GM23338 (cell line): ENCODE data around the gene NAAA. TPM values are rescaled to one million over a fixed set of nuclear protein-coding genes. Genes with fewer than 3 reads are reported as not detected.
"Not testable (repeated sequence)": the region's sequence is repeated elsewhere in the genome, so short reads cannot be mapped to it uniquely, and the experiment has no call there.

ENCODE experiments used
- ATAC-seq: fragments of 200-7000 bp; cut with Tn5 transposase; 3 replicates; pipeline ENCODE4 v1.9.1; 2020
- DNase-seq: peaks from one replicate; pipeline ENCODE4 v3.0.0-alpha.2; 2015; ENCODE audit warnings: low spot score
- H2AFZ ChIP-seq: fragments of 200-600 bp; sonication (generic); 2 replicates; pipeline ENCODE4 v1.8.0; 2016; ENCODE audit warnings: antibody characterized with exemption, mild to moderate bottlenecking, moderate library complexity
- H3F3A ChIP-seq: fragments of 200-600 bp; sonication (generic); replicated peaks from 2 replicates; pipeline ENCODE4 v1.8.0; 2017; ENCODE audit warnings: antibody characterized with exemption, mixed run types, low read depth
- H3K27ac ChIP-seq: fragments of 200-600 bp; sonication (generic); 2 replicates; pipeline ENCODE4 v1.6.1; 2016; ENCODE audit warnings: low read depth
- H3K27me3 ChIP-seq: fragments of 200-600 bp; sonication (generic); 2 replicates; pipeline ENCODE4 v1.8.0; 2016; ENCODE audit warnings: mild to moderate bottlenecking, mixed run types, moderate library complexity; ENCODE audit not compliant: insufficient read depth
- H3K36me3 ChIP-seq: fragments of 200-600 bp; sonication (generic); 2 replicates; pipeline ENCODE4 v1.8.0; 2016; ENCODE audit warnings: mild to moderate bottlenecking; ENCODE audit not compliant: insufficient read depth
- H3K4me1 ChIP-seq: fragments of 200-600 bp; sonication (generic); 2 replicates; pipeline ENCODE4 v1.8.0; 2016; ENCODE audit warnings: mild to moderate bottlenecking, moderate library complexity; ENCODE audit not compliant: insufficient read depth
- H3K4me2 ChIP-seq: fragments of 200-600 bp; sonication (generic); 2 replicates; pipeline ENCODE4 v1.7.1; 2017; ENCODE audit warnings: mixed run types
- H3K4me3 ChIP-seq: fragments of 200-600 bp; sonication (generic); 2 replicates; pipeline ENCODE4 v1.6.1; 2016; ENCODE audit warnings: mixed run types
- H3K79me2 ChIP-seq: fragments of 200-600 bp; sonication (generic); replicated peaks from 2 replicates; pipeline ENCODE4 v1.8.0; 2017; ENCODE audit warnings: mild to moderate bottlenecking; ENCODE audit not compliant: insufficient read depth
- H3K9me2 ChIP-seq: fragments of 200-600 bp; sonication (generic); 2 replicates; pipeline ENCODE4 v1.8.0; 2017; ENCODE audit not compliant: insufficient read depth
- H4K20me1 ChIP-seq: fragments of 200-600 bp; sonication (generic); replicated peaks from 2 replicates; pipeline ENCODE4 v1.8.0; 2017; ENCODE audit warnings: mild to moderate bottlenecking; ENCODE audit not compliant: insufficient read depth
- H3K27ac Mint-ChIP-seq: 2 replicates; pipeline ENCODE4 v1.8.0; 2020; ENCODE audit warnings: inconsistent platforms, mild to moderate bottlenecking, moderate library complexity, mixed read lengths
- H3K27me3 Mint-ChIP-seq: 3 replicates; pipeline ENCODE4 v1.8.0; 2022; ENCODE audit warnings: low read depth, mild to moderate bottlenecking, moderate library complexity, mixed read lengths, inconsistent platforms; ENCODE audit not compliant: insufficient read depth, poor library complexity
- H3K36me3 Mint-ChIP-seq: 3 replicates; pipeline ENCODE4 v1.8.0; 2021; ENCODE audit warnings: low read depth, mild to moderate bottlenecking, inconsistent platforms, moderate library complexity, mixed read lengths
- H3K4me1 Mint-ChIP-seq: 3 replicates; pipeline ENCODE4 v1.8.0; 2020; ENCODE audit warnings: mild to moderate bottlenecking, inconsistent platforms, mixed read lengths
- H3K4me3 Mint-ChIP-seq: 3 replicates; pipeline ENCODE4 v1.8.0; 2021; ENCODE audit warnings: moderate library complexity, mild to moderate bottlenecking, inconsistent platforms, mixed read lengths
- H3K9me3 Mint-ChIP-seq: 3 replicates; pipeline ENCODE4 v1.8.0; 2020; ENCODE audit warnings: moderate library complexity, mild to moderate bottlenecking, inconsistent platforms, mixed read lengths
- CREB1 ChIP-seq: fragments of 250-450 bp; sonication (Bioruptor Pico); IDR thresholded peaks from 2 replicates; pipeline ENCODE4 v1.5.0; 2020; ENCODE audit warnings: low read depth, mild to moderate bottlenecking, moderate library complexity
- EZH2 ChIP-seq: fragments of 200-600 bp; sonication (generic); IDR thresholded peaks from one replicate; pipeline ENCODE4 v1.8.0; 2017; ENCODE audit warnings: antibody characterized with exemption, mild to moderate bottlenecking, low read depth; ENCODE audit not compliant: unreplicated experiment
- EZH2phosphoT487 ChIP-seq: fragments of 200-600 bp; sonication (generic); IDR thresholded peaks from one replicate; pipeline ENCODE4 v1.8.1; 2018; ENCODE audit warnings: antibody characterized with exemption; ENCODE audit not compliant: unreplicated experiment
- POLR2AphosphoS5 ChIP-seq: IDR thresholded peaks from 2 replicates; pipeline ENCODE4 v1.6.1; 2016; ENCODE audit warnings: antibody characterized with exemption, low read depth
- ZNF114 ChIP-seq: fragments of 250-450 bp; sonication (Bioruptor Pico); IDR thresholded peaks from 2 replicates; pipeline ENCODE4 v1.5.0; 2020; ENCODE audit warnings: mild to moderate bottlenecking, moderate library complexity
- polyA plus RNA-seq: library from polyadenylated mRNA; unstranded; fragments of >200 nt; fragmentation: Nextera tagmentation; extraction: Ambion mirVana; gene quantifications from 2 replicates; pipeline ENCODE4 v1.2.1, GENCODE V29; 2016
- total RNA-seq: library from RNA; depleted of rRNA; stranded (reverse); fragments of >200 nt; shearing (Covaris generic); gene quantifications from 2 replicates; pipeline ENCODE4 v1.2.3, GENCODE V29; 2014
- TF ChIP-seq, protein P1 (sequence below): IDR thresholded peaks from one replicate; pipeline ENCODE4 v1.6.1; 2018; ENCODE audit warnings: antibody characterized with exemption; ENCODE audit not compliant: unreplicated experiment

Gene NAAA
- total and polyA plus RNA-seq, 2 experiments from 2014 or later = 13.2 to 36.6 TPM

DNA sequence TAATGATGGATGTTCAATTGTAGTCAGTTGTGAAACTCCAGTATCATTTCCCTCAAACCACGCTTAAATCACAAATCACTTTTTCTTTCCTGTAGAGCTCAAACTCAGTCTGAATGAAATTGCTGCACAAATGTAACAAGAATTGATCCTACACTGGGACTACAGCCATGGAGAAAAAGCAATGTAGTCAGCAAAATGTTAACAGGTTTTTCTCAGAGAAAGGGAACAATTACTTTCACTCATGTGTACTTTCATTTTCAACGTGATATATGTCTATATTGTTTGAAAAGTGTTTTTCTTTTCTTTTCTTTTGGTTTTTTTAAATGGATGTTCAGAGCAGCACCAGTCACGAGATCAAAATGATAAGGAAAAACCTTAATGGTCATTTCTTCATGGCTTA is 27.3 kb upstream of the NAAA start:
- Histone ChIP-seq H3F3A (no peaks in the 10 kb centered on the region), H2AFZ (no peak overlapping the region), H3K27me3 (no peaks in the 10 kb centered on the region), H3K4me3 (no peak overlapping the region), H3K27ac (no peak overlapping the region), H3K9me2 (no peaks in the 10 kb centered on the region), H3K4me1 (no peaks in the 10 kb centered on the region), H3K4me2 (no peak overlapping the region), H4K20me1 (no peaks in the 10 kb centered on the region), H3K79me2 (no peaks in the 10 kb centered on the region), H3K36me3 (peaks cover 86% of the 10 kb centered on the region)
- peaks cover 2% of the 10 kb centered on the region; the same call in 1 of the 3 replicates for H3K4me1 Mint-ChIP-seq
- H3K9me3 Mint-ChIP-seq = peaks cover 24% of the 10 kb centered on the region; the same call in 2 of the 3 replicates
- H3K36me3 Mint-ChIP-seq = peaks cover 97% of the 10 kb centered on the region
- H3K4me3 Mint-ChIP-seq = no peak overlapping the region
- TF ChIP-seq CREB1 = no peak
- no peak for TF ChIP-seq ZNF114 (CRISPR knock-in tag)
- no peak for TF ChIP-seq POLR2AphosphoS5
- H3K27ac Mint-ChIP-seq = no peak overlapping the region
- ATAC-seq (no peak), DNase-seq (no peak)
- peaks cover 2% of the 10 kb centered on the region for H3K27me3 Mint-ChIP-seq

DNA sequence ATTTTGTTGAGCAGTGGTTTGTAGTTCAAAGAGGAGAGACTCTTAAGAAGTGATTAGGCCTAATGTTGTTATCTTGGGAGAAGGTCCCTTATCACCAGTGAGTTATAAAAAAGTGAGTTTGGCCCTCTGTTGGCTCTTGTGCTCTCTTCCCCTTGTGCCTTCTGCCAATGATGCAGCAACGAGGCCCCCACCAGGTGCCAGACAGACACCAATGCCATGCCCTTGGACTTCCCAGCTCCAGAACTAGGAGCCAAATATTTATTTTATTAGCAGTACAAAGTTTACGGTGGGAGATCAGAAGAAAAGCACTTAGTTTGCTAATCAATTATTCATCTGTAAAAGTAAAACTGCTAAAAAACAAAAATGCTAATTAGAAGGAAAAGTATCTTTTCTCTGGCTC is 22.7 kb upstream of the NAAA start:
- Histone ChIP-seq H4K20me1 (peaks cover 1% of the 10 kb centered on the region), H3K27ac (no peak overlapping the region), H3K4me2 (no peak overlapping the region), H3K4me1 (no peaks in the 10 kb centered on the region), H3K27me3 (no peaks in the 10 kb centered on the region), H3K9me2 (no peaks in the 10 kb centered on the region), H2AFZ (no peak overlapping the region), H3F3A (no peaks in the 10 kb centered on the region), H3K4me3 (no peak overlapping the region), H3K79me2 (no peaks in the 10 kb centered on the region), H3K36me3 (peaks cover 88% of the 10 kb centered on the region)
- DNase-seq = no peak
- peaks cover 24% of the 10 kb centered on the region; the same call in 2 of the 3 replicates for H3K9me3 Mint-ChIP-seq
- ATAC-seq = no peak
- peaks cover 99% of the 10 kb centered on the region for H3K36me3 Mint-ChIP-seq
- peaks cover 2% of the 10 kb centered on the region; the same call in 1 of the 3 replicates for H3K4me1 Mint-ChIP-seq
- no peak overlapping the region for H3K27ac Mint-ChIP-seq
- no peak overlapping the region for H3K4me3 Mint-ChIP-seq
- TF ChIP-seq EZH2 (no peak), EZH2phosphoT487 (no peak), CREB1 (no peak)
- TF ChIP-seq, protein P1, sequence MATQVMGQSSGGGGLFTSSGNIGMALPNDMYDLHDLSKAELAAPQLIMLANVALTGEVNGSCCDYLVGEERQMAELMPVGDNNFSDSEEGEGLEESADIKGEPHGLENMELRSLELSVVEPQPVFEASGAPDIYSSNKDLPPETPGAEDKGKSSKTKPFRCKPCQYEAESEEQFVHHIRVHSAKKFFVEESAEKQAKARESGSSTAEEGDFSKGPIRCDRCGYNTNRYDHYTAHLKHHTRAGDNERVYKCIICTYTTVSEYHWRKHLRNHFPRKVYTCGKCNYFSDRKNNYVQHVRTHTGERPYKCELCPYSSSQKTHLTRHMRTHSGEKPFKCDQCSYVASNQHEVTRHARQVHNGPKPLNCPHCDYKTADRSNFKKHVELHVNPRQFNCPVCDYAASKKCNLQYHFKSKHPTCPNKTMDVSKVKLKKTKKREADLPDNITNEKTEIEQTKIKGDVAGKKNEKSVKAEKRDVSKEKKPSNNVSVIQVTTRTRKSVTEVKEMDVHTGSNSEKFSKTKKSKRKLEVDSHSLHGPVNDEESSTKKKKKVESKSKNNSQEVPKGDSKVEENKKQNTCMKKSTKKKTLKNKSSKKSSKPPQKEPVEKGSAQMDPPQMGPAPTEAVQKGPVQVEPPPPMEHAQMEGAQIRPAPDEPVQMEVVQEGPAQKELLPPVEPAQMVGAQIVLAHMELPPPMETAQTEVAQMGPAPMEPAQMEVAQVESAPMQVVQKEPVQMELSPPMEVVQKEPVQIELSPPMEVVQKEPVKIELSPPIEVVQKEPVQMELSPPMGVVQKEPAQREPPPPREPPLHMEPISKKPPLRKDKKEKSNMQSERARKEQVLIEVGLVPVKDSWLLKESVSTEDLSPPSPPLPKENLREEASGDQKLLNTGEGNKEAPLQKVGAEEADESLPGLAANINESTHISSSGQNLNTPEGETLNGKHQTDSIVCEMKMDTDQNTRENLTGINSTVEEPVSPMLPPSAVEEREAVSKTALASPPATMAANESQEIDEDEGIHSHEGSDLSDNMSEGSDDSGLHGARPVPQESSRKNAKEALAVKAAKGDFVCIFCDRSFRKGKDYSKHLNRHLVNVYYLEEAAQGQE = no peak
- H3K27me3 Mint-ChIP-seq = peaks cover 2% of the 10 kb centered on the region

DNA sequence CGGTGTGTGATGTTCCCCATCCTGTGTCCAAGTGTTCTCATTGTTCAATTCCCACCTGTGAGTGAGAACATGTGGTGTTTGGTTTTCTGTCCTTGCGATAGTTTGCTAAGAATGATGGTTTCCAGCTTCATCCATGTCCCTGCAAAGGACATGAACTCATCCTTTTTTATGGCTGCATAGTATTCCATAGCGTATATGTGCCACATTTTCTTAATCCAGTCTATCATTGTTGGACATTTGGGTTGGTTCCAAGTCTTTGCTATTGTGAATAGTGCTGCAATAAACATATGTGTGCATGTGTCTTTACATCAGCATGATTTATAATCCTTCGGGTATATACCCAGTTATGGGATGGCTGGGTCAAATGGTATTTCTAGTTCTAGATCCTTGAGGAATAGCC is 21.3 kb upstream of the NAAA start:
- H3K27me3 ChIP-seq, H3K27ac Mint-ChIP-seq, H3K4me1 ChIP-seq, H3K9me2 ChIP-seq, DNase-seq, H4K20me1 ChIP-seq, H2AFZ ChIP-seq, H3F3A ChIP-seq, H3K4me1 Mint-ChIP-seq, H3K27me3 Mint-ChIP-seq, H3K4me3 ChIP-seq, H3K4me3 Mint-ChIP-seq, H3K79me2 ChIP-seq, ATAC-seq, H3K4me2 ChIP-seq, H3K27ac ChIP-seq: not testable (repeated sequence)
- peaks cover 89% of the 10 kb centered on the region for H3K36me3 ChIP-seq
- H3K36me3 Mint-ChIP-seq = peaks cover 99% of the 10 kb centered on the region
- peaks cover 24% of the 10 kb centered on the region; the same call in 2 of the 3 replicates for H3K9me3 Mint-ChIP-seq

DNA sequence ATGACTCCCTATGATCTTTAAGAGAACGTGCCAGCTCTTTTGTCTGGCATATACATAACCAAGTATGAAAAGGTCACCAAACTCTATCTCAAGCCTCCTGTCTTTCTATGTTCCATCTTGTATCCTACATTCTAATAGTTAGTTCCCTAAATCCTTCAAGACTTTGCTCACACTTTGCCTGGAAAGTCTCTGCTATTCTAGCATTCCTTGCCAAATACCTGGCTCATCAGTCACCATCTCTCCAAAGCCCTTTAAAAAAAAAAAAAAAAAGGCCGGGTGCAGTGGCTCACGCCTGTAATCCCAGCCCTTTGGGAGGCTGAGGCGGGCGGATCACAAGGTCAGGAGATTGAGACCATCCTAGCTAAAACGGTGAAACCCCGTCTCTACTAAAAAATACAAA is 17.7 kb upstream of the NAAA start:
- not testable (repeated sequence) for H3K4me1 ChIP-seq, H3K27ac Mint-ChIP-seq, H3K79me2 ChIP-seq, H3K4me3 Mint-ChIP-seq, H3K27me3 ChIP-seq, H3K9me2 ChIP-seq, H3K4me3 ChIP-seq, H3K27ac ChIP-seq, H3K9me3 Mint-ChIP-seq, DNase-seq, ATAC-seq, H3K4me2 ChIP-seq, H2AFZ ChIP-seq, H3K27me3 Mint-ChIP-seq, H3F3A ChIP-seq, H3K4me1 Mint-ChIP-seq
- peaks cover 96% of the 10 kb centered on the region for H3K36me3 Mint-ChIP-seq
- H3K36me3 ChIP-seq = peaks cover 73% of the 10 kb centered on the region
- peaks cover 11% of the 10 kb centered on the region for H4K20me1 ChIP-seq

DNA sequence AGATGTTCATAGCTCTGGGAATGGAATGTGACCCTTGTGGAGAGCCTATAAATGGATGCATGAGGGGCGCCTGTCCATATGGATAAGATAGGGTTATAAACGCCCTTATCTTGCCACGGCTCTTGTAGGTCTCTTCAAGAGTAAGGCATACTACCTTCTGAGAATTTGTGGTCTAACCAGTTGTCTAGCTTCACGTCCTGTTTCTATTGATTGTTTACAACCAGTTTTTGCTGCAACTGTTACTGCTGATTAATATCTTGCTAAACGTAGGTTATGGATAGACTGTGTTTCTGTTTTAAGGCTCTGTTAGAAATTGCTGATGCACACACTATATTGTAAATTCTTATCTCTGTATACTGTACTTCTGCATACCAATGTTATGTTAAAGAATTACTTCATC is 14.0 kb upstream of the NAAA start:
- H3K9me2 ChIP-seq, H3K4me3 ChIP-seq, H3K27me3 Mint-ChIP-seq, DNase-seq, H3K27ac ChIP-seq, H3K4me1 ChIP-seq, H3K4me3 Mint-ChIP-seq, H3K9me3 Mint-ChIP-seq, H3K27ac Mint-ChIP-seq, H3K4me2 ChIP-seq, H3K79me2 ChIP-seq, H2AFZ ChIP-seq, ATAC-seq, H3K27me3 ChIP-seq, H3F3A ChIP-seq, H3K4me1 Mint-ChIP-seq: not testable (repeated sequence)
- Histone ChIP-seq H4K20me1 (peaks cover 15% of the 10 kb centered on the region), H3K36me3 (peaks cover 75% of the 10 kb centered on the region)
- H3K36me3 Mint-ChIP-seq = peaks cover 93% of the 10 kb centered on the region
